Activated gamma-delta T cell treated with Interleukin-2 at 50 U/mL for 16 hours (primary cell): ENCODE results near the gene CBX4.

ENCODE experiments used
- DNase-seq: peaks from one replicate; pipeline ENCODE4 v3.0.0-alpha.2; 2020

CBX4 gene

DNA sequence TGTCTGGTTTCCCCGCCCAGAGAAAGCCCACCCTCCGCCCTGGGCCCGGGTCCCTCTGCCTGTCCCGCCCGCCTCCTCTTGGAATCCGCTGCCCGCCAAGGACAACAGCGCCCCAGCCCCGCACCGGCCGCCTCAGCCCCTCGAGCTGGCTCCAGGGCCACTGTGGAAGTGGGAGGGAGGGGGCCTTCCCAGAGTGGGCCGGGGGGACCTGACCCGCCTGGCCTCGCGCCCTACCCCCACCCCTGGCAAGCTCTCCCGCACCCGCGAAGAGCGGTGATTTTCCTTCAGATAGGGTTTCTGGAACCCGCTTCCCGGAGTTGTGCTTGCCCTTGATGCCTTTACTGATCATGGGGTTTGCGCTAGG lies 40.1 kb downstream of the CBX4 start:
- DNase-seq = no peak

DNA sequence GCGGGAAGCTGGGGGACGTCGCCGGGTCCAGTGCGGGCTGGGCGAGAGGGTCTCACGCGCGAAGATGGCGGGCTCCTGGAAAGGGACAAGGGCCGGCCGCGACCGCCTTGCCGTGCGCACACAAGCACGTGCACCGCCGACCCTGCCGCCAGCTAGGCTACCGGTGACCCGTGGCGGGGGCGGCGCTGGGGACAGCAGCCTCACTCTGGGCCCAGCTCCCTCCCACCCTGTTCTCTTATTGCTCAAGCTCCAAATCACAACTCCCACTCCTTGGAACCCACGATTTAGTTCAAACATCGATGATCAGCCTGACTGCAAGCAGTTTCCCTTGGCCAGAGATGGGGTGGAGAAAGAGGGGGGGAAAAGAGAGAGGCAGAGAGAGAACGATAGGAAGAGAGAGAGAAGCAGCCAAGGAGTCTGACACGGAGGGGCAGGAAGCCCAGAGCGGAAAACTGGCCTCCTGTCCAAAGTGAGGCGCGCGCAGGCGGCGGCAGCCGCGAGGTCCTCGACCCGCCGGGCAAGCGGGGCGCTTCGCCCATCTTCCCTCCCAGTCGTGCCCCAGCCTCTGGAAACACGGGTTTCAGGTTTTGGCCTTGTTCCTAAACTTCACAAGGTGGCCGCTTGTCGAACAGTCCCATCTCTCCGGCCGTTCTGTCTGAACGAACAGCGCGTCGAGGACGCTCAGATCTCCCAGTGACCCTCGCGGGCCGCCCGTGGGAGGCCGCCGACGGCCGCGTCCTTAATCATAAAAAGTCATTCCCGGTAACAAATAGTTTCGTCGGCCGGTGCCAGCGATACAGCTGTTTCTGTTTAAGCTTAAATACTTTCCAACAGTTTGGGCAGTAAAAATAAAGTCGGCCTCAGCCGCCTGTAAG lies 40.7 kb downstream of the CBX4 start:
- no peak for DNase-seq

DNA sequence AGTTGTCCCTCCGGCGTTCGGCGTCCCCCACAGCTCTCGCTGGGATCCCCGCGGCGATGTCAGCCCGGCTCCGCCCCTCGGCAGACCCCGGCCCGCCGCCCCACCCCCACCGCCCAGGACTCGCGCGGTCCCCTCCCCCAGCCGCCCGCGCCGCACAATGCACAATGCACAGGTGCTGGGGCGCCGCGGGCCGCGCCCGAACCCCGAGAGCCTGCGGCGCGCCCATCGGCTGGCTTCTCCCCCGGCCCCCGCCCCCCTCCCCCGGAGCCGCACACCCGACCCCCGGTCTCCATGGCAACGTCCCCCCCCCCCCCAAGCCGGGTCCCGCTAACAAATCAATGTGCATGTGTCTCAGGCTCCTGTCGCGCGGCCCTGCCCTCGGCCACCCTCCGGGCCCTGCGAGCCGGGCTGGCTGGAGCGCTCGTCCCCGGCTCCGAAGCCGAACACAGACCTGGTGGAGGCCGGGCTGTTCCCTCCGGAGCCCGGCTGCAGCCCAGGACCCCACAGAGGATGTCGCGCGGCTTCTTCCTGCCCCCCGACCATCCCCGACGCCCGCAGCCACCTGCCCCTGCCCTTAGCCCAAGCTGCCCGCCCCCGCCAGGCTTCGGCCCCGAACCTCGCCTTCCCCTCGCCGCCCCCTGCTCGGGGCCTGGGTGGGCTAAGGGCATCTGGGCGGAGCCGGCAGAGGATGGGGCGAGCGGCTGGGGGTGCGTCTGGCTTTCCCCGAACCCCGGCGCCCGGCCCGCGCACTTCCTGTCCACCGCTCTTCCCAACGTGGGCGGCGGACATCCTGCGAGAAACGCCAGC lies 41.5 kb downstream of the CBX4 start:
- DNase-seq = no peak

DNA sequence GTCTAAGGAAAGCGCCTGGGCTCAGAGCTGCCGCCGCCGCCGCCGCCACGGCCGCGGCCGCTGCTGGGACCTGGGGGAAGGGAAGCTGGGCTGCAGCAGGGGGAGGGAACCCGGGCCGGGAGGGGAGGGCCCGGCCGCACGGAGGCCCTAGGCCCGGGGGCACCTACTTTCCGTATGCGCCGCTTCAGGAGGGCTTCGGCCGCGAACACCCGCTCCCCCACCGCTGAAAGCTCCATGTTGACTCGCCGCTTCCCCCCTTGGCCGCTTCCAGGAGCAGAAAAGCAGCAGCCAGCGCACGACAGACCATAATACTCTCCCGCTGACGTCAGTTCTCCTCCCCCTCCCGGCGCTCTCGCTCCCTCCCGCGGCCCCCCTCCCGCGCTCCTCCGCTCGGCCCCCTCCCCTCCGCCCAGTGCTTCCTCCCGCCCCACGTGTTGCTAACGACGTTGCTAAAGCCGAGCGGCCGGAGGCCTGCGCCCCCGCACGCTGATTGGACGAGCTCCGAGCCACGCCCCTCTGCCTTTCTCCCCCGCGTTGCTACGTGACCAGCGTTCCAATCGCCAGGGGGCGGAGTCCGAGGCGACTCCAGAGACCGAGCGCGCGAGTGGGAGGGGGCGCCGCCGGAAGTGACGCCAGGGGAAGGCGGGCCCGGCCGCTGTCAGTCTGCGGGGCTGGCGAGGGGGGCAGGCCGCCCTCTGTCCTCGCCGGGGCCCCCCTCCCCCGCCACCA lies 42.3 kb downstream of the CBX4 start, which contains the start of gene CBX8:
CBX8 (minus strand) TSS at position 315 of the 729 bp plus-strand sequence; CDS start at position 236, 79 bp downstream.
- peak; percentile 99 for DNase-seq

DNA sequence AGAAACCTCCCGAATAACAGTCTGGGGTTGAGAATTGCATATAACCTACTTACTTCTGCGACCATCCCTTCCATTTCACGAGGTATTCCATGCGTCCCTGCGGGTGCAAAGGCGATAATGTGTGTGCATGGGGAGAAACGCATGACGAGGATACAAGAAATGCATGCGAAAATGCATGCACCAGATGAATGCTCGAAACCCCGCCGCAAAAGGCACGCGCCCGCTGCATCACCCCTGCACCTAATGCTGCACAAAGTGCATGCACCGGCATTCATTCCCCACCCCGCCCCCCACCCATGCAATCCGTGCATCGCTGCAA lies 42.8 kb downstream of the CBX4 start:
- no peak for DNase-seq

DNA sequence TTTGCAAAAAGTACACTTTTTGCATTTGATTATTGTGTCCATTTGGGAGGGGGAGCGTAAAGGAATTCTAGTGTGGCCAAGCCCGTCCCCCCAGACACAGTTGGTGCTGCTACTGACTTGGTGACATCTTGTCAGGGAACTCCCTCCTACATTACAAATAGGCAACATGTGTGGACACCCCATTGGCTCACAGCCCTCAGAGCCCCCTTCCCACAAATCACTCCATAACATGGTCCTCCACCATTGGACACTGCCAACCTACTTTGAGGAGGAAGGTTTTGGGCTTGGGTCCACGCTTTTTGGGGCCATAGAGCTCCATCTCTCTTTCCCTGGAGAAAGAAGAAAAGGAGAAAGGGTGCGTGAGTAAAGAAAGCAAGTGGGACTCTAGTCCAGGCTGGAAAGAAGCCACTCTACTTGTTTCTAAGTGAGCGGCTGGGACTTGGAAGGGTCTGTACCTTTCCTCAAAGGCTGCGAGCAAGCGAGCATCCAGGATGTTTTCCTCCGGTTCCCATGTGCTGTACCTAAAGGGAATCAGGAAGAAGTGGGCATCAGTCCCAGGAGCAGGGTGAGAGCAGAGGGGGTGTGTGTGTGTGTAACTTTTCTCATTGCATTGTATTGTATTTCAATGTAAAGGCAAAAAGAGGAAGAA lies 43.3 kb downstream of the CBX4 start:
- DNase-seq = no peak

DNA sequence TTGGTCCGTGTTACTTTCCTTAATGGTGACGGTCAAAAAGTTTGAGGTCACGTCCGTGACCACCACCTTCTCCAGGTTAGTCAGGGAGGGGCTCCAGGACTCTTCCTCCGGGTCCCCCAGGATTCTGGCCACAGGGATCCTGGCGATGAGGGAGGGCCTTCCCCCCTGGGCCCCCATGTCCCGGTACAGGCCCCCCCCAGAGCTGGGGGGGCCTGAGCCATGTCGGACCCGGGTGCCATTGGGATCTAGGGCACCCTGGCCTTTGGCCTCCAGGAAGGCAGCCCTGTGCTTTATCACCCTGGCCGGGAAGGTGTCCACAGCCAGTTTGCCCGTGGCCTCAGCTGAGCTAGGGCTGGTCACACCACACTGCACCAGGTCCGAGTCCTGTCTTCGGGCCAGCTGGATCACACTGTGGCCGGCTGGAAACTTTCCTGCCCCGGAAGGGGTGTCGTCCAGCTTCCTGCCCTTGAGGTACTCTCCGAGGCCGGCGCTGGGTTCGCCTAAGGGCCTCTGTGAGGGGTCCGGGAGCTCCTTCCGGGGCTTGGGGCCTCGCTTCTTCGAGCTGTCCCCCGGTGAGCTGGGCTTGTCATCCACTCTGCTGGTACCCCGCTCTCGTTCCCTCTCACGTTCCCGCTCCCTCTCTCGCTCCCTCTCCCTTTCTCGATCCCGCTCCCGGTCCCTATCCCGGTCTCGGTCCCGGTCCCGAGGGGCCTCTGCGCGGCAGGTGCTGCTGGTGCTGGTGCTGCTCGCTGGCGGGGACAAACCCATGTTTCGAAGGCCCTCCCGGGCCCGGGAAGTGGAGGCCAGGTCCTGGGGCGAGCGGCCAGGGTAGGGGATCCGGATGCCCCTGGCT lies 44.4 kb downstream of the CBX4 start:
- DNase-seq = no peak

DNA sequence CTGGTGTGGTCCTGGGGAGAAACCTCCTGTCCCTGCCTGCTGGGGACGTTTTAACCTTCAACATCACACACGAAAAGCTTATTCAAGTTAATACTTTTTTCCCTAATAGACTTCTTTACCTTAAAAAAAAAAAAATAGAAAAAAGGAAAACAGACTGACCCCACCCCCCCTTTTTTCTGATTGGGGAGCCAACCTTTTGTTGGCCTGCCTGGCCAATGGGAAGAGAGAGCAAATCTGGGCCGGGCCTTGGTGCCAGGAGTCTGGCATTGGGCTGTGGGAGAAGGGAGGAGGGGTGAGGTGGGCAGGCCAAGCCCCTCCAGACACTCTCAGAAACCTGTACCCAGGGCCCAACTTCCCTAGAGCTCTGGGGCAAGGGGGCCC lies 45.3 kb downstream of the CBX4 start:
- DNase-seq = no peak

DNA sequence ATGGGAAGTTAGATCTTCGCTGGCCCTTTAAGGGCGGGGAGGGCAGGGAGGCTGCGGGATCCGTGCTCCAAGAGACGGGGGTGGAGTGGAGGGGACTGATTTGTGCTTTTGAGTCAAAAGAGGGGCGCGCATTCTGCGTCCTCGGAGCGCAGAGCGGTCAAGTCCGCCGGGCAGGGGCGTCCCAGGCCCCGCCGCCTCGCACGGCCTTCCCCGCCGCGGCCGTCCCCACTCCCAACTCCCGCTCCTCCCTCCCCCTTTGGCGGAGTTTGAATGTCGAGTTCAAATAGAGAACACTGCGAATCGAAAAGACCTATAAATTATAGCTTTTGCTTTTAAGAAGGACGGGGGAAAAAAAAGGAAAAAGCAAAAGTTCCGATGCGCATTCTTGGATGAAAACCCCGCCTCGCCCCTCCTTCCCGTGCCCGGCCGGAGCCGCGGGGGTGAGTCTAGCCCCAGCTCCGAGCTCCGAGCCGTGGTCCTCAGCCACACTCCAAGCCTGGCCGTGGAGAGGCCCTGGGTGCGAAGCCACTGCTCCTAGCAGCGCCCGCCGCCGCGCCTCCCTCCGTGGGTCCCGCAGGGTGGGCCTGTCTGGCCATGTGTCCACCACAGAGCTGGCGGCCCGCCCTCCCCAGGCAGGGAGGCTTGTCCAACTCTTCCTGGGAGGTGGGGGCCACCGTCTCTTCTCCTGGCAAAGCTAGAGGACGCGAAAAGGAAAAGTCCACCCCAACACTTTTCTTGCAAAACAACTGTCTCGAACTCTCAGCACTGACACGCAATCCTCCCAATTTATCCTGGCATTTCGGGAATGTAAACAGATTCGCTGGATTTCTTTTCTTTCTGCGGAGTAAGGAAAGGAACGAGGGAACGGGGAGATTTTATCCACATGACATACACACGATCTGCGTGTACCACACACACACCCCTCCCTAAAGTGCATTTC lies 46.0 kb downstream of the CBX4 start:
- DNase-seq = no peak

DNA sequence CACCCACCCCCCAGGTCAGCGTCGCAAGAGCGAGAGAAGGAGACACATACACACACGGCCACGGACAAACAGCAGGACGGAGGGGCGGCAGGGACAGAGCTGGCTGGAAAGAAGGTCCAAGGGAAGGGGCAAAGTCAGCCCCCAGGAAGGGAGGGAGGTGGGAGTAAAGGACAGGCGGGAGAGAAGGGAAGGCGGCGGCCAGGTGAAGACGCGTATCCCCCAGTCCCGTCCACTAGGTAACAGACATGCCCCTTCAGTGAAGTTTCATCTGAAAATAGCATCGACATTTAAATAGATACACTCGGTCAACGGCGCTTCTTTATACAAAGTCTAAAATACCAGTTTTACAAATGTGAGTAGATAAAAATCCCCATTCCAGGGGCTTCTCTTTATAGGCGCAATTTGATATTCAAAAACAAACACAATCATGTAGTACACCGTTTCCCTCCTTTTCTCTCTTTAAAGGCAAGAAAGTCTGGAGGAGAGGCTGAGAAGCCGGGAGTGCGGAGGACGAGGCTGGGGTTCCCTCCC lies 46.8 kb downstream of the CBX4 start:
- no peak for DNase-seq

DNA sequence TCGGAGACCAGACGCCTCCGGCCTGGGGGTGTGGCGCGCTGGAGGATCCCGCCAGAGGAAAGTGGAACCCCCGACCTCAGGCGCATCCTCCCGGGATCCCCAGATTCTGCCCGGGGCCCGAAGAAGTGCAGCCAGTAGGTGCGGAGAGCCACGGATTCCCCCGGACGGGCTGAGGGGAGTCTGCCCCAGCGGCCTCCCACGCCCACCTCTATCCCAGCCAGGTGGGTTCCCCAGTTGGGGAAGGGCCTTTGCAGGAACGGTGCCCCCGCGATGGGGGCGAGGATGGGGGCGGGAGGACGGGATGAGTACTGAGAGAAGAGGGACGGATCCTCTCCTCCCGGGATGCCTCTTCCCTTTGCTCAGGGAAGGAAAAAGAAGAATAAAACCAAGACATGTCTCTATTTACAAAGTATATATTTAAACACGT lies 47.5 kb downstream of the CBX4 start:
- DNase-seq = no peak

DNA sequence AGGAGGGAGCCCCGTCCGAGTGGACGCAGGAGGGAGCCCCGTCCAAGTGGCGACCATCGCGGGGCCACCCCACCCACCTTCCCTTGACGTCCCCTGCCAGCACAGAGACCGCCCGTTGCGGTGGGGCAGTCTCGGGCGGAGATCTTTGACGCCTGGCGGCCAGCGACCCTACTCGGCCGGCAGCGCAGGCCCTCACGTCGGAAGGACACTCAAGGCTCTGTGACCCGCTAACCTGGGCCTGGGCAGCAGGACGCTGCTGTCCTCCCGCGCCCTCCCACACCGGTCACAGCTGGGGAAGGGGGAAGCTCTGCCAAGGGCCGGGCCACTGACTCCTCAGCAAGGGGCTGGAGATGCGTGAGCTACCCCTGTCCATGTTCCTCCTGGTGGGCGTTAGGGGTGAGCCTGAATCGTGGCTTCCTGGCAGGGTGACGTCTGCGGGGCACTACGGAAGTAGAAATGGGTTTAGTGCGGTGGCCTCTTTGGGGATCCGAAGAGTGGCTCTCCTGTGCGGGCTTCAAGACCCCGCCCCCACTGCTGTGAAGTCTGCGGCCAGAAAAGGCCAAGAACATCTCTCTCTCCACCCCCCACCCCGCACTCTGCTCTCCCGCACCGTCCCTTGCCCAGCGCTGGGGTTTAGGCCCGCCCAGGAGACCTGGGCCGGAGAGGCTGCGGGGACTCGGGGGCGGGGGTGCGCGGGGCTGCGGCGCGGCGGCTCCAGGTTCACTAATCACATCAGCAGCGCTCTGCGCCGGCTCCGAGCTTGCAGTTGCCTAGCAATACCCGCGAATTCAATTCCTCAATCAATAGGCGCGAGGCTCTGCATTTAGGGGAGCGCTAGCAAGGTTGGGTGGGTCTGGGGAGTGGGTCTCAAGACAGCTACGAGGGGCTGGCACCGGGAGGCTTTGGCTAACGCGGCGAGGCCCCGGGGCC lies 48.2 kb downstream of the CBX4 start:
- DNase-seq = no peak

DNA sequence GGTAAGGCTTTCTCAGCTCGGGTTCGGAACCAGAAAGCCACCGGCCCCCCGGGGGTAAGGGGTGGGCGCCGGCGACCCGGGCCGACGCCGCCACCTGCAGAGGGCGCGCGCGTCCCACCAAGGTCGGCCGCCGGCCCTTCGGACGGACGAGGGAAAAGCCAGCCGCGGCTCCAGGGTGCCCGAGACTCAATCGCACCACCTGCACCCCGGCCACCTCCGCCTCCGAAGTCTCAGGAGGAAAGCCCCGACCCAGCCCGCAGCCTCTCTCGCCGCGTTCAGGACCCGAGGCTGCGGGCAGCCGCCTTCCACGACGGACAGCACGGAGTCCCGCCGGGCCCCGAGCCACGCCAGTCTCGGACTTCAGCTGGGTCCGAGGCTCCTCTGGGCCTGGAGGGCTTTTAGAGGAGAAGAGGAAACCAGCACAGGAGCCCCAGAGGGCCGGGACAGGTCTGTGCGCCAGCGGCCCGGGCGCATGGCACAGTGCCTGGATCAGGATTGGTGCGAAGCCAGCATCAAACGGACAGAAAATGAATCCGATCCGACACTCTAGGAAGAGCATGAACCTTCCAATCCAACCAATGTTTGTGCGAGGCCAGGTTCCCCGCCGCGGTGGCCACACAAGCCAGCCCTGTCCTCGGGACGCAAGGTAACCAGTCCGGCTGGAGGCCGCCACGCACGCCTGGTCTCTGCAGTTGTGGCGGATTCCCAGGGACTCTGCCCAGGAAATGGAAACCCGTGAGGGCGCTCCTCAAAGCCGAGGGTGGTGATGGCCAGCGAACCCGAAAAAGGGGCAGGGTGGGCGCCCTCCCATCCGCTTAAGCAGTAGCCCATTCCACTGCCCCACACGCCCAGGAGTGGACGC lies 49.1 kb downstream of the CBX4 start:
- DNase-seq = no peak

DNA sequence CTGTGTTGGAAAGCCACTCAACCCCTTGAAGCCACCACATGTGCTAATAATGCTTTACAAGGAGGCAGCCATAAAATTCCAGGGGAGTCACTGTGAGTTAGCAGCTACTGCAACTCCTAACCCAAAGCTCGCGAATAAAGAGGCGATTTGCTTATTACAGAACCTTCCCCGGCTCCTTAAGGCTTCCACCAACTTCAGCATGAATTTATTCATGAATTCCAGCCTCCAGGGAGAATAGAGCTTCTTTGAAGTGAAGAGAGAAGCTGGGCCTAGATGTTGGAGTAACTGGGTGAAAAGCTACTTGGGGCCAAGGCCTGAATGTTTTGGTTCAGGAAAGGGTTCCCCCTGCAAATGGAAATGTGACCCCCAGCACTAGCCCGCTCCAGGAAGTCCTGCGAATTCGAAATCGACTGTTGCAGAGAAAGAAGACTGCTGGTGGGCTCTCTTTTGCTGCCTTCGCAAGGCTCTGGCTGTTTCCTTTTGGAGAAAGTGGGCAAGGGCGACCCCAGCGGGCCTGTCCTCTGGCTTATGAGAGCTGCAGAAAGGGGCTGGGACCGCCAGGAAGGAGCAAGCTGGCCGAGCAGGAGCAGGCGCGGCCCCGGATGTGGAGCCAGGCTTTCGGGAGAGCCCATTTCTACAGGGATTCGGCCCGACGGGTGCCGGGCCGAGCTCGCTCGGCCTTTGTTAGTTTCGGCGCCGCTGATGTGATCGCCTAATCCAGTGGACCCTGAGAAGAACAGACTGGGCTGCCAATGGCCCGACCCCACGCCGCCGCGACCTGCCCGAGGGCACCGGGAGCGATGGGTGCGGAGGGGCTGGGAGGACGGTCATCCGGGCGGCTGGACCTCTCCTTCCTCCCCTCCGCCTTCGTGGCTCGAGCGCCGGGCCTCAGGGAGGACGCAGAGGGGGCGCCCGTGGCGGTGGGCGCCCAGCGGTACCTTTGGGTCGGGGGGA lies 50.0 kb downstream of the CBX4 start:
- no peak for DNase-seq

DNA sequence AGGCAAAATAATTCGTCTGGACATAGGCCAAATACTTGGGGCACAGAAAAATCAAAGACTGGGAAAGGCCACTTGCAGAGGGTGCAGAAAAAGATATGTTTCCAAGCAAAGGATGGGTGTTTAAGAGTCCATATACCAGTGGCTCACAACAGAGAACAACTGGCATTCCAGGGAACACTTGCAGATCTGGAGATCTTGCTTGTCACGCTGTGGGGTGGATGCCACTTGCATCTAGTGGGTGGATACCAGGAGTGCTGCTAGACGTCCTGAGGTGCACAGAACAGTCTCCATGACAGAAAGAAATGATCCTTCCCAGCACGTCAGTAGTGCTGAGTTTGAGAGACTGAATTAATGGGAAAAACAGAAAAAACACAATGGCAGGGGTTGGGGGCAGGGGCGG lies 50.8 kb downstream of the CBX4 start:
- DNase-seq = no peak

DNA sequence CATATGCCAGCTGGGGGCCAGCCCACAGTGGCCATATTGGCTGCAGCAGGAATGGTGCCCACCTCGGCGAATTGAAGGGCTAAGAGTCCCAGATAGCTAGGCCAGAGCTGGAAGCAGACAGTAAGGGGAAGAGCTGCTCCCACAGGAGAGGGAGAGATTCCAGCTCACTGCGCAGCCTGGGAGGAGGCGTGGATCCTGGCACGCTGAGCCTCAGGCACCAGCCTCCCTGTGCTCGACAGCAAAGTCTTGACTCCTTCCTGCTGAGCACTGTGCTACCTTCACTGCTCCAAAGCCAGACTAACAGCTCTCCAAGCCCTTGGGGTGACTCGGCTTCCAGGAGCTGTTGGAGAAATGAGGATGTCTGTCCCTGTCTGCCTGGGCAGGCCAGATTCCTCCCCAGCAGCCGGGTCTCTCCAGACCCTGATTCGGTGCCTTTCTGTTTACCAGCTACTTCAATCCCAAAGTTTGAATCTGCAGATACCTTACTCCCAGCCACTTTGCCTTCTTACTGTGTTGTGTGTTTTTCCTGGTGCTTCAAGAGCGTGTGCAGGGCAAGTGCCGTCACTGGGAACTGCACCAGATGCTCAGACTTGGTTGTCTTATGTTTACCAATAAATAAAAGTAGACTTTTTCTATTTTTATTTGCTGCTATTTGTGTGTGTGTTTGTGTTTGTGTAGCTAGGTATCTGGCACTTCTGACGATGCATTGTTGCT lies 52.2 kb downstream of the CBX4 start:
- no peak for DNase-seq
